ENCODE measurements around the gene NEU1. TPM values are rescaled to one million over a fixed set of nuclear protein-coding genes. Genes with fewer than 3 reads are reported as not detected.

The NEU1 gene
- total and polyA plus RNA-seq, 2 donors (not counting 1 experiment from before 2014, with no cell fraction given): 25.3 to 35.1 TPM

DNA sequence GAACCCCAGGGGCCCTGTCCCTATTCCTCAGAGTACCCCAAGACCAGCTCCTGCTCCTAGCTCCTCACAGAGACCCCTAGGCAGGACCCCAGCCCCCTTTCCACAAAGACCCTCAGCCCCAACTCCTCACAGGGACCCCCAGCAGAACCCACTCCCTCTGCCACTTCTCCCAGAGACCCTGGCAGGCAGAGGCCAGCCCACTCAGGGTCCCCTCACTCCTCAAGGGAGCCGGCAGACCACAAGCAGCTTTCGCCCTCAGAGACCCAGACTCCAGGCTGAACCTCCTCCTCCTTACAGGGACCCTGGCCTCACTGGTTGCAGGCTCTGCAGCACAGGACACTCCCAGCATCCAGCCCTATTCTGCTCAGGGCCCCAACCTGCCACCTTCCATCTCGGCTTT, 15.6 kb upstream of the NEU1 start:
- no peaks in the 10 kb centered on the region for H3K27me3 Mint-ChIP-seq
- POLR2A ChIA-PET: interaction anchor here (0.6 kb wide), 1 partner anchor 23 kb away, joined by 4 read pairs; the partner anchor contains the start of gene ZBTB12

DNA sequence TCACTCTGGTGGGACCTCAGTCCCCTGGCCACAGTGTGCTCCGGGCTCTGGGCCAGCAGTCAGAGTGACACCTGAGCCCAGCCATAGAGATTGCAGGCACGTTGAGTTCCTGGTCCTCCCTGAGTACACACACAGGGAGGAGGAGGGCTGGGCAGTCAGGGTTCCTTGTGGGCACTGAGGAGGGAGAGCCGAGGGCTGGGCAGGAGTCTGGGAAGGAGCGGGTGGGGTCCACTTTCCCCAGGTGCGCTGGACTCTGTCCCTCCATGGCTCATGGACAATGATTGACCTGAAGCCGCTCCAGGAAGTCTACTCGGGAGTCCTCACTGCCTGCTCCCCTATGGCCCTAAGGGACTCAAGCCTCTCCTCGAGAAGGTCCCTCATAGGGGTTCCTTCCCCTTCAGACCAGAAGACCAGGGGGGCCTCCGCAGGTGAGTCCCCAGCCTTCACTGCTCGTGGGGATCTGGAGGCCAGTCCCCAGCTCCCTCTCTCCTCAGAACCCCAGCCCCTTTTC, 15.1 kb upstream of the NEU1 start:
- H3K79me2 ChIP-seq (ENCODE audit: control insufficient read depth, insufficient read depth, low read length): no peaks in the 10 kb centered on the region
- WGBS (ENCODE audit: insufficient coverage): 79% methylated on average over 10 of the region's 10 CpGs
- no peak overlapping the region for H3K9ac ChIP-seq (ENCODE audit: low read length)
- ATAC-seq (ENCODE audit: low read depth) (no peak), DNase-seq (no peak)
- Mint-ChIP-seq H3K4me1 (no peaks in the 10 kb centered on the region), H3K27me3 (no peaks in the 10 kb centered on the region), H3K27ac (no peak overlapping the region), H3K4me3 (no peak overlapping the region), H3K9me3 (ENCODE audit: insufficient read depth) (no peaks in the 10 kb centered on the region)
- CTCF ChIA-PET: interaction anchor here (0.9 to 1.7 kb wide), 2 partner anchors 14 to 44 kb away, joined by 4 read pairs; no protein-coding TSS in a partner anchor
- H3K36me3 ChIP-seq (replicated peaks in 1 of 2; ENCODE audit: control extremely low read depth in 1 of 2, control insufficient read depth in 1 of 2, extremely low read depth in 1 of 2, insufficient read depth in 2 of 2, low read length in 1 of 2): peaks cover 0 to 28% of the 10 kb centered on the region in 2 experiments
- H3K4me3 ChIP-seq (ENCODE audit: control extremely low read depth in 1 of 5, extremely low read depth in 1 of 5, insufficient read depth in 1 of 5, low read depth in 2 of 5, low read length in 4 of 5): no peak overlapping the region
- H3K4me2 ChIP-seq (replicated peaks; ENCODE audit: low read depth, low read length, poor library complexity, severe bottlenecking): no peak overlapping the region
- H3K27me3 ChIP-seq (replicated peaks in 1 of 4; ENCODE audit: control extremely low read depth in 1 of 4, control insufficient read depth in 3 of 4, insufficient read depth in 4 of 4, low read length in 3 of 4): no peaks in the 10 kb centered on the region
- intact Hi-C loops (cut with micrococcal nuclease): no loop called here
- no peaks in the 10 kb centered on the region for H3K9me3 ChIP-seq (ENCODE audit: control extremely low read depth in 1 of 3, control insufficient read depth in 2 of 3, insufficient read depth in 1 of 3, low read length in 2 of 3)
- H2AFZ ChIP-seq (ENCODE audit: insufficient read depth, low read depth, low read length, poor library complexity, severe bottlenecking): no peak overlapping the region
- H3K4me1 ChIP-seq (ENCODE audit: control insufficient read depth in 2 of 2, insufficient read depth in 2 of 2, low read length in 2 of 2): no peaks in the 10 kb centered on the region
- no peak overlapping the region for H3K27ac ChIP-seq (ENCODE audit: low read length in 2 of 2)
- TF ChIP-seq EZH2 (IDR thresholded peaks at IDR 0.05; ENCODE audit: borderline replicate concordance, insufficient read depth, low read depth, low read length, poor library complexity, severe bottlenecking): no peak
- TF ChIP-seq, protein P1, sequence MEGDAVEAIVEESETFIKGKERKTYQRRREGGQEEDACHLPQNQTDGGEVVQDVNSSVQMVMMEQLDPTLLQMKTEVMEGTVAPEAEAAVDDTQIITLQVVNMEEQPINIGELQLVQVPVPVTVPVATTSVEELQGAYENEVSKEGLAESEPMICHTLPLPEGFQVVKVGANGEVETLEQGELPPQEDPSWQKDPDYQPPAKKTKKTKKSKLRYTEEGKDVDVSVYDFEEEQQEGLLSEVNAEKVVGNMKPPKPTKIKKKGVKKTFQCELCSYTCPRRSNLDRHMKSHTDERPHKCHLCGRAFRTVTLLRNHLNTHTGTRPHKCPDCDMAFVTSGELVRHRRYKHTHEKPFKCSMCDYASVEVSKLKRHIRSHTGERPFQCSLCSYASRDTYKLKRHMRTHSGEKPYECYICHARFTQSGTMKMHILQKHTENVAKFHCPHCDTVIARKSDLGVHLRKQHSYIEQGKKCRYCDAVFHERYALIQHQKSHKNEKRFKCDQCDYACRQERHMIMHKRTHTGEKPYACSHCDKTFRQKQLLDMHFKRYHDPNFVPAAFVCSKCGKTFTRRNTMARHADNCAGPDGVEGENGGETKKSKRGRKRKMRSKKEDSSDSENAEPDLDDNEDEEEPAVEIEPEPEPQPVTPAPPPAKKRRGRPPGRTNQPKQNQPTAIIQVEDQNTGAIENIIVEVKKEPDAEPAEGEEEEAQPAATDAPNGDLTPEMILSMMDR (IDR thresholded peaks at IDR 0.05): no peak
- no peaks in the 10 kb centered on the region for H4K20me1 ChIP-seq (ENCODE audit: control insufficient read depth, insufficient read depth, low read length, poor library complexity, severe bottlenecking)
- POLR2A ChIA-PET: no interaction called here

More for the DNA sequence above, 15.6 kb upstream of the NEU1 start:
- Mint-ChIP-seq H3K4me3 (no peak overlapping the region), H3K9me3 (ENCODE audit: insufficient read depth) (no peaks in the 10 kb centered on the region), H3K27ac (no peak overlapping the region), H3K4me1 (no peaks in the 10 kb centered on the region)
- Histone ChIP-seq H3K79me2 (ENCODE audit: control insufficient read depth, insufficient read depth, low read length) (no peaks in the 10 kb centered on the region), H4K20me1 (ENCODE audit: control insufficient read depth, insufficient read depth, low read length, poor library complexity, severe bottlenecking) (no peaks in the 10 kb centered on the region), H3K27me3 (replicated peaks in 1 of 4; ENCODE audit: control extremely low read depth in 1 of 4, control insufficient read depth in 3 of 4, insufficient read depth in 4 of 4, low read length in 3 of 4) (no peaks in the 10 kb centered on the region), H3K36me3 (replicated peaks in 1 of 2; ENCODE audit: control extremely low read depth in 1 of 2, control insufficient read depth in 1 of 2, extremely low read depth in 1 of 2, insufficient read depth in 2 of 2, low read length in 1 of 2) (peaks cover 0 to 33% of the 10 kb centered on the region in 2 experiments), H3K27ac (ENCODE audit: low read length in 2 of 2) (no peak overlapping the region), H3K9ac (ENCODE audit: low read length) (no peak overlapping the region), H2AFZ (ENCODE audit: insufficient read depth, low read depth, low read length, poor library complexity, severe bottlenecking) (no peak overlapping the region), H3K9me3 (ENCODE audit: control extremely low read depth in 1 of 3, control insufficient read depth in 2 of 3, insufficient read depth in 1 of 3, low read length in 2 of 3) (no peaks in the 10 kb centered on the region), H3K4me2 (replicated peaks; ENCODE audit: low read depth, low read length, poor library complexity, severe bottlenecking) (no peak overlapping the region), H3K4me1 (ENCODE audit: control insufficient read depth in 2 of 2, insufficient read depth in 2 of 2, low read length in 2 of 2) (no peaks in the 10 kb centered on the region), H3K4me3 (ENCODE audit: control extremely low read depth in 1 of 5, extremely low read depth in 1 of 5, insufficient read depth in 1 of 5, low read depth in 2 of 5, low read length in 4 of 5) (no peak overlapping the region)
- intact Hi-C loops (cut with micrococcal nuclease): no loop called here
- WGBS (ENCODE audit: insufficient coverage): 93% methylated on average over 3 of the region's 3 CpGs
- DNase-seq (no peak), ATAC-seq (ENCODE audit: low read depth) (no peak)
- CTCF ChIA-PET: interaction anchor here (0.9 to 1.7 kb wide), 2 partner anchors 14 to 44 kb away, joined by 4 read pairs; no protein-coding TSS in a partner anchor
- TF ChIP-seq EZH2 (IDR thresholded peaks at IDR 0.05; ENCODE audit: borderline replicate concordance, insufficient read depth, low read depth, low read length, poor library complexity, severe bottlenecking): no peak
- TF ChIP-seq, protein P1 (IDR thresholded peaks at IDR 0.05): no peak
